HG02678 (cell line): Measurements from ENCODE around the gene CELA1.
"Not testable (repeated sequence)": the region's sequence is repeated elsewhere in the genome, so short reads cannot be mapped to it uniquely, and the experiment has no call there.

Source experiments
- ATAC-seq: cut with Tn5 transposase; IDR thresholded peaks from one replicate; pipeline ENCODE4 v1.9.1; 2021; ENCODE audit warnings: mild to moderate bottlenecking, moderate library complexity; ENCODE audit not compliant: unreplicated experiment

Gene CELA1

DNA sequence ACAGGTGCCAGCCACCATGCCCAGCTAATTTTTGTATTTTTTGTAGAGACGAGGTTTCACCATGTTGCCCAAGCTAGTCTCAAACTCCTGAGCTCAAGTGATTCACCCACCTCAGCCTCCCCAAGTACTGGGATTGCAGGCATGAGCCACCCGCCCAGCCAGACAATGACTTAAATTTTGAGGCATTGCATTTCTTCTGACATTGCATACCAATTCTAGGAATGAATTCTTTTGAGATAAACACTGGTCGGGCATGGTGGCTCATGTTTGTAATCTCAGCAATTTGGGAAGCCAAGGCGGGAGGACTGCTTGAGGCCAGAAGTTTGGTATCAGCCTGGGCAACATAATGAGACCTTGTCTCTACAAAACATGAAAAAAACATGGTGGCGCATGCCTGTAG lies 2.5 kb upstream of the CELA1 start:
- no peak for ATAC-seq

DNA sequence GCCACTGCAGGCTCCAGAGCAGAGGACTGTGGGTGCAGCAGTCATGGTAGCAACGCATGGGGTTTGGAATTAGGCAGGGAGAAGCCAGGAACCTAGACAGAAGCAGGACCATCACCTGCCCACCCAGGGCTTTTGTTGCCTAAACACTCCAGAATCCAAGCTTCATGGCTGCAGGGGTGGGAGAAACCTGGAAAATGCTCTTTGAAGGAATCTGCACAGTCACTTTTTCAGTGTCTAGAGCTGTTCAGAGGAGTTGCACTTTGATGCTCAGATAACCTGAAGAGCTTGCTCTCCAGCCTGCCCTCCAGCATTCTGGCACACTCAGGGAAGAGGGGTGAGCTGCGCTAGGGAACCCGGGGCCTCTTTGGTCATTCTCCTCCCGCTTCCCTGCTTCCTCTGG lies 1.6 kb upstream of the CELA1 start:
- ATAC-seq = no peak

- no peak for ATAC-seq
Measured at GRCh38 chr12:51345681-51346080, 798 bp downstream of the CELA1 start.

- ATAC-seq = no peak
Measured at GRCh38 chr12:51343201-51343600, 3.3 kb downstream of the CELA1 start.

GRCh38 chr12:51342416-51342815 lies 4.1 kb downstream of the CELA1 start:
- ATAC-seq = no peak

DNA sequence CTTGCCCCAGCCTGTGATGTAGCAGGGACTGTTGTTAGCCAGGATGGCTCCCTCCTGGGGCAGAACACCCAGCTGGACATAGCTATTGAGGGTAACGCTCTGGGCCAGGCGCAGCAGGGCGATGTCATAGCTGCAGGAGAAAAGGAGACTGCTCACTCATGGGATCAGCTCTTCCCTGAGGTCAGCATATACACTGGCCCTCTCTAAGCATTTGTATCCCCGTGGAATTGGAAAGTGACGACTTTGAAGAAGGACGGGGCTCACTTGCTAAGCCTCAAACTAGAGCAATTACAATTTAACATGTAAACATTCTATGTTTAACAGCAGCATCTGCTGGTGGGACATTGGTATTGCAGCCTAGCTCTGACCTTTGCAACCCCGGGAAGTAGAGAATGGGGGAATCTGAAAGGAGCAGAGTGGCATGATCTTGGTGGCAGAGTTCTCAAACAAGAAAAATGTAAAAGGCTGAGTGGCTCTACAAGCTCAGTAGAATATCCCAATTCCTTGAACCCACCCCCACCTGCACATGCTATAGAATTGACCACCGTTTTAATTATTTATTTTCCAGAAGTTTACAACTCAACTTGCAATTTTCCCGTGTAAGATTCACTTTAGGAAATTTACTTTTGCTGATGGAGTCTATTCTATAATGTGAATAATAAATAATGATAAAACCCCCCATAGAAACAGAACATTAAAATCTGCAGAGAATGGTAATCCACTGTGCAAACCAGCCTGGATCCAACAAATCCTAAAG lies 5.0 kb downstream of the CELA1 start:
- ATAC-seq = no peak

DNA sequence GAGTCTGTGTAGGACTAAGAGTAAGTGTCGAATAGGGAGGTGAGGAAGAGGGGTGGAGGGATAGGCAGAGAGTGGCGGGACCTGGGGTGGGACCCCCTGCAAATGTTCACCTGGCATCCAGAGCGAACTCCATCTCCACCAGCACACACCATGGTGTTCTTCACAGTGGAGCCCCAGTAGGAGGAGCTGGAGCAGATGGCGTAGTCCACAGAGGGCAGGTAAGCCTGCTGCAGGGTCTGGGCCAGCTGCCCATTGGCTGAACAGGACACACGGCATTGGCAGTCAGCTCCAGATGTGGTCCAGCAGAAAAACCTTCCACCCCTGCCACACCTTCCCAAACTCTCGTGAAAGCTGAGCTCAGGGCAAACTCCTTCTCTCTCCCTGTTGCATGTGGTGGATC lies 6.7 kb downstream of the CELA1 start:
- no peak for ATAC-seq

- not testable (repeated sequence) for ATAC-seq
Measured at GRCh38 chr12:51337336-51337735, 9.1 kb downstream of the CELA1 start.

DNA sequence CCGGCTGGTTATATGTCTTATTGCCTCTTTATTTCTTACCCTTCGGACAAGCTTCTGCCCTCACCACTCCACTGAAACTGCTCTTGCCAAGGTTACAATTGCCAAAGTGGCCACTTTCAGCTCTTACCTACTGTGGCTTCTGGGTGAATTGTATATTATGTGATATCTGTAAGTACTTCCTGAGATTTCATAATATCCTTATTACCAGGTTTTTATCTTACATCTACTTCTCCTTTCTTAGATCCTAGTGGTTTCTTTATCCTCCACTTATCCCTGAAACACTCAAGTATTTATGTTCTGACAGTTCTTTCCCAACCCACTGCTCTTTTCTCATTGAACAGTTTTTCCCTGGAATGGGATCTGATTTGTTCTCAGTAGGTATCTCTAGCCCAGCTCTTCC lies 10.5 kb downstream of the CELA1 start:
- ATAC-seq = no peak

- no peak for ATAC-seq
Measured at GRCh38 chr12:51334764-51335163, 11.7 kb downstream of the CELA1 start.

DNA sequence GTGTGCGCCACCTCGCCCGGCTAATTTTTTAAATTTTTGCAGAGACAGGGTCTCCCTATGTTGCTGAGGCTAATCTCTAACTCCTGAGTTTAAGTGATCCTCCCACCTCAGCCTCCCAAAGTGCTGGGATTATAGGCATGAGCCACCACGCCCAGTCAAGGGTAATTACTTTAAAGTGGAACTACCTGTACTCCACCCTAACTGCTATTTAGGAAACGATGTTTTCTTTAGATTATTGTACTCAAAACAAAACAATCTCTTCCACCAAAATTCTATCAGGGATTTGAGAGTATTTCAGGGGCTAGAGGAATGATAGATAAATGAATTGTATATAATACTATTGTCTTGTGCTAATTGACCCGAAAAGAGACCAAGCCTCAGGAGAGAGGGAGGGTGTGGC lies 12.9 kb downstream of the CELA1 start:
- ATAC-seq = no peak

- no peak for ATAC-seq
Measured at GRCh38 chr12:51330186-51330585, 16.3 kb downstream of the CELA1 start.

DNA sequence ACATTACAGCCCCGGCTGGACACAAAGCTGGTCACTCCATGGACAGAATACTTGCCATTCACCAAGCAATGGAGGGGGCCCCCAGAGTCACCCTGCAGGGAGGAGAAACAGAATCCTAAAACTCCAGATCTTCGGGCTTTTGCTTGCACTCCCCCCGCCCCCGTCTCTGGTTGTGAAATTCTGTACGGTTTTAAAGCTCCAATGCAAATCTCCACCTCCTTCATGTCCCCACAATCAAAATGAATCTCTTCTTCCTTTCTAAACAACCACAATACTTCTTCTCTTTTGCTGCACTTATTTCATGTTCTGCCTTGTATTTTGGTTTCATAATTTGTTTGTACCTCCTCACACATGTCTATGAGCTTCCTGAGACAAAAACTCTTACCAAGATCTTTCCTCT lies 16.7 kb downstream of the CELA1 start:
- ATAC-seq = no peak

GRCh38 chr12:51328587-51328986 lies 17.9 kb downstream of the CELA1 start:
- ATAC-seq = no peak

DNA sequence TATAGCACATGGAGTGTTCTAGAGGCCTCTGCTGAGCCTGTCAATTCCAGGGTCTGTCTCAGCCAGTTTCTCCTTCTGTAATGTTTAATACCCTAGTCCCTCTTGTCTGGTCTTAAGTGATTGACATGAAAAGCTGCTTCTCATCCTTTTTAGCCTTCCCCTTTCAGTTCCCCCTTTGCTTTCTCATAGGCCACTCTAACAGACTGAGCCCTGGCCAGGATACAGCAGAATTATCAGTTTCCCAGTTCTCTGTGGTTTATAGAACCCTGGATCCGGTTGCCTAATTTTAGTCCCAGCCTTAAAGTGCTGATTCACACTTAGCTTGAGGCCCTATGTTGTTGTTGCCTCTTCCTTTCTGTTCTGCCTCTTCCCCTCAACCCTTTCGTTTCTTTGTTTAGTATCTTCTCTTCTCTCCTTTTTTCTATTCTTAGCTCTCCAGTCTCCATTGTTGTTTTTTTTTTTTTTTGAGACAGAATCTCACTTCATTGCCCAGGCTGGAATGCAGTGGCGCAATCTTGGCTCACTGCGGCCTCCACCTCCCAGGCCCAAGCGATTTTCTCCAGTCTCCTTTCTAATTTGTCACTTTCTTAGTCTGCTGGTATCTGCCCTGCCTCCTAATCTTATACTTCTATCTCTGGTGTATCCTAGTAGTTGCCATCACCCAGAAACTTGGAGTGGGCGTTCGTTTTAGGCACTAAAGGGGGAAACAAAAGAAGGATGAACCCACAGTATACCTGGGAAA lies 19.6 kb downstream of the CELA1 start:
- peak; percentile 37 for ATAC-seq

- ATAC-seq = no peak
Measured at GRCh38 chr12:51324953-51325352, 21.5 kb downstream of the CELA1 start.

- ATAC-seq = peak; percentile 72
Measured at GRCh38 chr12:51323966-51324895, 22.2 kb downstream of the CELA1 start, which contains the start of gene BIN2. TSS of gene BIN2 (minus strand) at chr12:51324174. CDS start at chr12:51324102, 72 bp downstream.

DNA sequence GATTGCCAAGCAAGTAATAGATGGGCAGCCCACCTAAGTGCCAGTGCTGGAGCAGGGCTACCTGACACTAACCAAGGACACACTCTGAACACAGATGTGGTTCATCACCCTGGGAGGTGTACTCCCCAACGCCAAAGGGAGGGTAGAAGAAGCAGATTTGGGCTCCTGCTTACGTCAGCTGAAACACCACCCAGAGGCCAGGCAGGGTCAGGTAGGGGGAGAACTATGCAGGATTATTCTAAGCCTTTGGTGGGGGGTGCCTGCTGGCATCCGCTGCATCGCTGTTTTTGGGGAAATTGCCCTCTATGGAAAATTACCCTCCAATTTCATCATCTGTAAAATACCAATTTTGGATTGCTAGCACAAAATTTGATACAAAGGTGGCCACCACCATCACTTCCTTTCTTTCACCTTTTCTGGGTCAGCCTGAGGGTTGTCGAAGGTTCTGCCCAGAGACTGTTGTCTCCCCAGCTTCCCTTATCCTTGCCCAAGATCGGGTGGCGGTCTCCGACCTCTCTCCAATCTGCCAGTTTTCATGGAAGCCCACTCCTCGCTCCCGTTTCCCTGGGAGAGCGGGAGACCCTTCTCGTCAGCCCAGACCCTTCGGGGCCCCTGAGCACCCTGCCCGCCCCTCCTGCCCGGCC lies 23.0 kb downstream of the CELA1 start:
- peak; percentile 1 for ATAC-seq

- no peak for ATAC-seq
Measured at GRCh38 chr12:51322452-51322851, 24.0 kb downstream of the CELA1 start.

- no peak for ATAC-seq
Measured at GRCh38 chr12:51321882-51322281, 24.6 kb downstream of the CELA1 start.
